Stimulated activated CD4-positive, alpha-beta T cell treated with anti-CD3 and anti-CD28 coated beads, TNF-alpha, amount 100 ng/mL, for 48 hours (primary cell): ENCODE measurements around the gene TCEA2.

Source experiments
- DNase-seq, 3 donors: peaks; one replicate each; pipeline ENCODE4 v3.0.0-alpha.2; 2020; ENCODE audit warnings: low read depth in 3 of 3

TCEA2 gene

DNA sequence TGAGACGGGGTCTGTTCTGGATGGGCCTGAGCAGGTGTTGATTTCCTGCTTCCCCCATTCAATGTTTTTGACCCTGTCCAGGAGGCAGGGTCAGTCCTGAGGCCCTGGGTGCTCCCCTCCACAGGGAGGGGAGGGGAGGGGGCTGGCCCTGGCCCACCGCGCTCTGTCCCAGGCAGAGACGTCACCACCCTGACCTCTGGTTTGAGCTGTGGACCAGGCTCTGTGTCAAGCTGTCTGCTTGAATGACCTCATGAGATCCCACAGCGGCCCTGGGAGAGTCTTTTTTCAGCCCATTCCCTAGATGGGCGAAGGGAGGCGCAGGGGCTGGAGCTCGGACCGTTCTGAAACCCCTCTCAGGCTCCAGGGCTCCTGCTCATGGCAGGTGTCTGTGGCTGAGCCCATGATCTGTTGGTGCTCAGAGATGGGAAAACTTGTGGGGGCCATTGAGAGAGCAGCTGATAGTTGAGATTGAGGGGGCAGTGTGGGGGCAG lies 30.1 kb downstream of the TCEA2 start:
- no peak for DNase-seq

DNA sequence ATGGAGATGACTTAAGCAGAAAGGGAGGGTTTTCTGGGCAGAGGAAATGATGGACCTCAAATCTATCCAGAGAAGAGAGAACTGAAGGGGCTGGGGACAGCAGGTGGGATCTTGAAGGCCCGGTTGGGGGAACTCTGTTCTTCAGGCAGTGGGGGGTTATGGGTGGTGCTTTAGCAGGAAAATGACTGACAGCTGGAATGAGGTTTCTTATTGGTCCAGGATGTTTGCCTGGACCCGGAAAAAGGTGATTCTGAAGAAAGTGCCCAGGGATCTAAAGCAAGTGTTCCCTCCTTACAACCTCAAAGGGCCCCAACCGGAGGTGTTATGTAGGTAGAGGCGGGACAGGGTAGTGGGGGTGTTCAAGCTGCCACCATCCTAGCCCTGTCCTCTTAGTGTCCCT lies 32.5 kb downstream of the TCEA2 start:
- no peak for DNase-seq

DNA sequence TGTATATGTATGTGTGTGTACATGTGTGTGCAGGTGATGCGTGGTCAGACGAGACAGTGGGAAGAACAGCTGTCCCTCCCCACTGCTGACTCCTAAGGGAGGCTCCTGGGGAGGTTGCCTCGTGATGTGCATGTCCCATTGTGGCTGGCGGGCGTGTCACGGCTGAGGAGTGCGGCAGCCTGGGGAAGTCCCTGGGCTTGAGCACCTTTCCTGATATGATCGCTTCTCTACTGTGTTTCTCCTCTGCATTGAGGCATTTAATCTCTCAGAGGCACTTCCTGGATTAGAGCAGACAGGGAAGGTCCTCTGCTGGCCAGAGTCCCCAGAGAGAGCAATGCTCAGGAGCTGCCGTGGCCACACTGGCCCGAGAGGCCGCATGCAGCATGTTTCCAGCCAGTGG lies 32.9 kb downstream of the TCEA2 start:
- DNase-seq: no peak

DNA sequence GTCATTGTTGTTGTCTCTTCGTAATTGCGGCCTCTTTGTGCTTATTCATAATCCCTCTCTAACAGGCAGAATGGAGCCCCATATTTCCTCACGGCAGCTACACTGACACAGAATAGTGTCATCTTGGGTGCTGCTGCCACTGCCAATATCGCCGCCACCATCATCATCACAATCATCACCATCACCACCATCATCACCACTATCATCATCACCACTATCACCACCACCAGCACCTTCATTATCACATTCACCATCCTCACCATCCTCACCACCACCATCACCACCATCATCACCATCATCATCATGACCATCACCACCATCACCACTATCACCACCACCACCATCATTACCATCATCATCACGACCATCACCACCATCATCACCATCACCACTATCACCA lies 33.5 kb downstream of the TCEA2 start:
- no peak for DNase-seq

DNA sequence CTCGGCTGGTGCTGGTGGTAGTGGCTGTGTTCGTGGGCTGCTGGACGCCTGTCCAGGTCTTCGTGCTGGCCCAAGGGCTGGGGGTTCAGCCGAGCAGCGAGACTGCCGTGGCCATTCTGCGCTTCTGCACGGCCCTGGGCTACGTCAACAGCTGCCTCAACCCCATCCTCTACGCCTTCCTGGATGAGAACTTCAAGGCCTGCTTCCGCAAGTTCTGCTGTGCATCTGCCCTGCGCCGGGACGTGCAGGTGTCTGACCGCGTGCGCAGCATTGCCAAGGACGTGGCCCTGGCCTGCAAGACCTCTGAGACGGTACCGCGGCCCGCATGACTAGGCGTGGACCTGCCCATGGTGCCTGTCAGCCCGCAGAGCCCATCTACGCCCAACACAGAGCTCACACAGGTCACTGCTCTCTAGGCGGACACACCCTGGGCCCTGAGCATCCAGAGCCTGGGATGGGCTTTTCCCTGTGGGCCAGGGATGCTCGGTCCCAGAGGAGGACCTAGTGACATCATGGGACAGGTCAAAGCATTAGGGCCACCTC lies 35.5 kb downstream of the TCEA2 start:
- DNase-seq: no peak

DNA sequence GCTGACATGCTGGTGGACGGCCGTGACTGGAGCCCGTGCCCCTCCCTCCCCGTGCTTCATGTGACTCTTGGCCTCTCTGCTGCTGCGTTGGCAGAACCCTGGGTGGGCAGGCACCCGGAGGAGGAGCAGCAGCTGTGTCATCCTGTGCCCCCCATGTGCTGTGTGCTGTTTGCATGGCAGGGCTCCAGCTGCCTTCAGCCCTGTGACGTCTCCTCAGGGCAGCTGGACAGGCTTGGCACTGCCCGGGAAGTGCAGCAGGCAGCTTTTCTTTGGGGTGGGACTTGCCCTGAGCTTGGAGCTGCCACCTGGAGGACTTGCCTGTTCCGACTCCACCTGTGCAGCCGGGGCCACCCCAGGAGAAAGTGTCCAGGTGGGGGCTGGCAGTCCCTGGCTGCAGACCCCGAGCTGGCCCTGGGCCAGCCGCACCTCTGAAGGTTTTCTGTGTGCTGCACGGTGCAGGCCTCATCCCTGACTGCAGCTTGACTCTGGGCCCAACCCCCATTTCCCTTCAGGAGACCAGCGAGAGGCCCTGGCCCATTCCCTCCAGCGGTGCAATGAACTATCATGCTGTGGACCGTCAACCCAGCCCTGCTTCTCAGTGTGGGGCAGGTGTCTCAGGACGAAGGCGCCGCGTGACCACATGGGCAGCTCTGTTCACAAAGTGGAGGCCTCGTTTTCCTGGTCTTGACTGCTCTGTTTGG lies 36.2 kb downstream of the TCEA2 start:
- DNase-seq: no peak

DNA sequence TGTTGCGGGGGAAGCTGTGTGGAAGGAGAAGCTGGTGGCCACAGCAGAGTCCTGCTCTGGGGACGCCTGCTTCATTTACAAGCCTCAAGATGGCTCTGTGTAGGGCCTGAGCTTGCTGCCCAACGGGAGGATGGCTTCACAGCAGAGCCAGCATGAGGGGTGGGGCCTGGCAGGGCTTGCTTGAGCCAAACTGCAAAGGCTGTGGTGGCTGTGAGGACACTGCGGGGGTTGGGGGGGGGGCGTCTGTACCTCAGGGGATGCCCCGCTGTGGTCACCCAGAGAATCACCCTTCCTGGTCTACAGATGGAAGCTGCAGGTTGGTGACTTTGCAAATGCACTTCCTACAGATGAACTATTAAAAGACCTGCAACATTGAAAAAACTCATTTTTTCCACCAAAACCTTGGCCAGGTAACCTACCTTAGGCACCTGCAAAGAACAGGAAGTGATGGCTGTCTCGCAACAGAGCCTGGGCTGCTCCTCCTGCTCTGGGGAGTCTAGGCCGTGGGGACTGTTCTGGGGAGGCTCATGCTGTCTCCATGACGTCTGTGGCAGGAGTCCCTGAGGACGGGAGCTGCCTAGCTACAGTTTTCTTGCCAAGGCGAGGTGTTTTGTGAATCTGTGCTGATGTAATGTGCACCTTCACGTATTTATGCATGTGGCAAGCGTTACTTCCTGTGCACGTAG lies 37.0 kb downstream of the TCEA2 start:
- DNase-seq: no peak

DNA sequence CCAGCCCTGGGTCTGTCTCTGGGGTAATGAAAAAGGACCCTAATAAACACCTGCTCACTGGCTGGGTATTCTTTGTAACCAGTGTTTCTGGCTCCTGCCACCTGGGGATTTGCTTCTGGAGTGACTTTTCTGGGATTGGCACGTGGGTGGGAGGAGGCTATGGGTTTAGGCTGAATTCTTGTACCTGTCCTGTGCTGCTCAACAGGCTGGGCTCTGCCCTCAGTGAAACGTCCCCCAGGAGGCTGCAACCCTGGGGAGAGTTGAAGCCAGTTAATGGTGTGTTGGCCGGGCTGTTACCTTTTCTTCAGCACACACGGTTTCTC lies 37.5 kb downstream of the TCEA2 start:
- no peak for DNase-seq

DNA sequence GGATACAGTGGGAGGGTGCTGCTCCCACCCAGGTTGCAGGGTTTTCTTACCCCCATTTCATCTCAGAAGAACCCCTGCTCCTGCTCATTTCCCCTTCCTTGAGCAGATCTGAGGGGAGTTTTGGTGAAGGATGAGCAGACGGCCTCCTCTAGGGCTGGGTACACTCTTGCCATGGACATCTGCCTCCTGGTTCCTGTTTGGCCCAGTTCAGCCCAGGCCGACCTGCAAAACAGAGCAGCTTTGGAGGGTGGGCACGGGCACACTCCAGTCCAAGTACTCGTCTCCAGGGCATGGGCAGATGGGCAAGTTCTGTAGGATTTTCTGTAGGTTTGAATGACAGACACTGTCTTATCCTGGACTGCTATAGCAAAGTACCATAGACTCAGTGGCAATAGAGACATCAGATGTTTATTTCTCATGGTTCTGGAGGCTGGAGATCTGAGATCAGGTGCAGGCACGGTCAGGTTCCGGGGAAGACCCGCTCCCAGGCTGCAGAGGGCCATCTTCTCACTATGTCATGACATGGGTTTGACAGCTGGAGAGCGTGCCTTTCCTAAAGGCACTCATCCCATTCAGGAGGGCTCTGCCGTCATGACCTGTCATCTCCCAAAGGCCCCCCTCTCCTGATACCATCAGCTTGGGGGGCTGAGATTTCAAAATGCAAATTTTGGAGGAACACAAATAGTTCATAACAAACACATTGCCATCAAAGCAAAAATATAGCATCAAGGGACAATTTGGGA lies 38.1 kb downstream of the TCEA2 start:
- no peak for DNase-seq

DNA sequence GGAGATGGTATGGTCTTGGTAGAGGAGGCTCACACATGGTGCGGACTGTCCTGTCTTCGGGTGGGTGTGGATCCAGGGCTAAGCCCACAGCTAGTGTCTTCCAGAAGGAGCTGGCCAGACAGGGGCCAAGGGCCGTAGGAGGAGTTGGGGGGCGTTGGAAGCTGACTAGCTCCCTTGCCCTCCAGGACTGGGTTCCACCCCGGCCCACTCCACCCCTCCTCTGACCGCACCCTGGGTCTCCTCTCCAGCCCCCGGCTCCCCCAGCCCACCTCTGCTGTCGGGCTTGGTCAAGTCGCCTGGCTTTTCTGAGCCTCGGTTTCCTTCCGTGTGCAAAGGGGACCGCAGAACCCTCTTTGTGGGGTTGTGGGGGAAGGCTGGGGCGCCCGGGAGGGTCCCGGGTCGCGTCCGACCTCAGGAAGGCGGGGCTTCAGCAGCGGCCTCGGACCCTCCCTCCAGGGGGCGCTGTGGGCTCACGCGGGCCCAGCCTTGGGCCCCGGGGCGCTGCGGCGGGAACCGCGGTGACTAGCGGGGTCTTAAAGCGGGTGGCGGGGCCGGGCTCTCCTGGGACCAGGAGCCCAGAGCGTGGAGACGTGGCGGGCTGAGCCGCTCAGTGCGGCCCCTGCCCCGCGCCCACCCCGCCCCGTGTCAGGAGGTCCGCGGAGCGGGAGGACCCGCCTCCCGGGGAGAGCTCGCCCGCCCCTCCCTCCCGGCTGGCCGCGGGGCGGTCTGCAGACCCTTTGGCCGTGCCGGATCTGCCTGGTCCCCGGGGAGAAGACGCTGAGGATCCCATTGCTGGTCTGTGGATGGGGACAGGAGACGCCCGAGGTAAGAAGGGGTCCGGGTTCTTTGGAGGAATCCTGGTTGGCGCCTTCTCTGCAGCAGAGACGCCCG lies 39.0 kb downstream of the TCEA2 start:
- peak in 2 of 3 donors; percentile 59 to 70 for DNase-seq

DNA sequence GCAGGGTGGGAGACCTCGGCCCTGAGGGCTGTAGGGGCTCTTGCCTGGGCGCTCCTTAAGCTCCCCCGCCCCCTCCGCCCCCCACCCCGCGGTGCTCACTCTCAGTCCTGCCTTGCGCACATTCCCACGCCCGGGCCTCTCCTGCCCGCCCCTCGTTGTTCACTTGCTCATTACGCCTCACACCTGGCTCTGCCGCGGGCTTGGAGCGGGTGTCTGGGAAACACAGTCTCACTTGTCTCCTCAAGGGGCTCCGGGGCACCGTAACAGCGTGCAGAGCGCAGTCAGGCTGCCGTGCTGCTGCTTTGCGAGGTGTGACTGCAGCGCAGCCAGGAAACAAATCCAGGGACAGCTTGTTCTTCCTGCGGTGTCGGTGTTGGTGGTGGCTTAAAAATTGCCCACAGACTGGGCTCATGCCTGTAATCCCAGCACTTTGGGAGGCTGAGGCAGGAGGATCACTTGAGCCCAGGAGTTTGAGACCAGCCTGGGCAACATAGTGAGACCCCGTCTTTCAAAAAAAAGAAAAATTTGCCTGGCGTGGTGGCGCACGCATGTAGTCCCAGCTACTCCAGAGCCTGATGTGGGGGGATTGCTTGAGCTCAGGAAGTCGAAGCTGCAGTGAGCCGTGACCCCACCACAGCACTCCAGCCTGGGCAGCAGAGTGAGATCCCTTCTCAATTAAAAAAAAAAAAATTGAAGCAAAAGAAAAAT lies 39.8 kb downstream of the TCEA2 start:
- no peak for DNase-seq

DNA sequence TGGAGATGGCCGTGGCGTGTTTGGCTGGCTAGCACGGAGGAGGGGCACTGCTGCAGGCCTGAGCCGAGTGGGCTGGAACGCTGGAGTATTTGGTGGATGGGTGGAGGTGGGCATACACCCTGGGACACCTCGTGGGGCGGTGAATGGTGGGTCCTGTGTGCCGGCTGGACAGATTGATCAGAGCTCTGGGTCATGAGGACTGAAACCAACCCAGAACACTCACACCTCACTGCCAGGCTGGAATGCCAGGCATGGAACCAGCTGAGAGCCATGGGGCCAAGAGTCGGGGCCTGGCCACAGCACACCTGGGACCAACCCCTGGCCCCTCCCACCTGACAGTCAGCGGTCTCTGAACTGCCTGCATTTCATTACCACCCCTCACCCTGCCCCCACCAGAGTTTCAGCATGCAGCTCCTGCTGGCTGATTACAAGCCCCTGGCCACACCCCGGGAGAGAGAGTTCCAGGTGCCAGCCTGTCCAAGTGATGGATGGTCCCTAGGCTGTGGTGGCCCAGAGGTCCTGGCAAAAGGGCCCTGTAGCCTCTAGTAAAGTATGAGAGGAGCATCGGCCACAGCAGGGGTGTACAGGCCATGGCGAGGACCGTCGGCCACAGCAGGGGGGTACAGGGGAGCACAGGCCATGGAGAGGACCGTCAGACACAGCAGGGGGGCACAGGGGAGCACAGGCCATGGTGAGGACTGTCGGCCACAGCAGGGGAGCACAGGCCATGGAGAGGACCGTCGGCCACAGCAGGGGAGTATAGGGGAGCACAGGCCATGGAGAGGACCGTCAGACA lies 41.1 kb downstream of the TCEA2 start:
- no peak for DNase-seq

DNA sequence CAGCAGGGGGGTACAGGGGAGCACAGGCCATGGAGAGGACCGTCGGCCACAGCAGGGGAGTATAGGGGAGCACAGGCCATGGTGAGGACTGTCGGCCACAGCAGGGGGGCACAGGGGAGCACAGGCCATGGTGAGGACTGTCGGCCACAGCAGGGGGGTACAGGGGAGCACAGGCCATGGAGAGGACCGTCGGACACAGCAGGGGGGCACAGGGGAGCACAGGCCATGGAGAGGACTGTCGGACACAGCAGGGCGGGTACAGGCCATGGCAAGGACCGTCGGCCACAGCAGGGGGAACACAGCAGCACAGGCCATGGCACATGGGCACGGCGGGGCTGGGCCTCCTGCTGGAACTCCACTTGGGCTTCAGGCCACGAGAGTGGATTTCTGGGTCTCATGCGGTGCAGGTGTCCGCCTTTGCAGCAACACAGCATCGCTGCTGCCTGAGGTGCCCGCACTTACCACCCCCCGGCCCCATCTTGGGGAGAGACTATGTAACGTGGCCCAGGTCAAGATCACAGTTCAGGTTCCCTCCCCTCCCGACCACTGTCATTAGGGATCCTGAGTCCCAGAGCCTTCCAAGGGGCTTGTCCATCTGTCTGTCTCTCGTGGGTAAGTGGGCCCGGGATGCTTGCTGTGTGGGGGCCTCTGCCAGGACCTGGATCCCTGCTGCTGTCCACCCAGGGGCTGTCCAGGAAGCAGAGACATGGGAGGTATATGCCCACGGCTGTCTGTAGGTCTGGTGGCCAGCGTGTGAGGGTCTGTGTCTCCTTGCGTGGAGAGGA lies 41.9 kb downstream of the TCEA2 start:
- no peak for DNase-seq

DNA sequence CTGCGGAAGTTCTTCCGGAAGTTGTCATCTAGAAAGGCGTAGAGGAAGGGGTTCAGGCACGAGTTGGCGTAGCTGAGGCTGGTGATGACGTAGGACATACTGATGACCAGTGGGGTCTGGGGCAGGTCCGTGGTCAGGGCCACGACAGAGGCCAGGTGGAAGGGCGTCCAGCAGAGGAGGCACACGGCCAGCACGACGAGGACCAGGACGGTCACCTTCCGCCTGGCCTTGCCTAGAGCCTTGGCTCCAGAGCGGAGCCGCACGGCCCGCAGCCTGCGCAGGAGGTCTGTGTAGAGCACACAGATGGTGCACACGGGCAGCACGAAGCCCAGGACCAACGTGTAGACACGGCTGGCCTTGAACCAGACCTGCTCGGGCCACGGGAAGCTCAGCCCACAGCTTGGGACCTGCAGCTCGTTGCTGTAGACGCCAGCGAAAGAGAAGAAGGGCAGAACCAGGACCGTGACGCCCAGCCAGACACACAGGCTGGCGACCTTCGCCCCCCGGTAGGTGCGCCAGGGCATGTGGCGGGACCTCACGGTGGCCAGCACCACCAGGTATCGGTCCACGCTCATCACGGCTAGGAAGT lies 42.9 kb downstream of the TCEA2 start:
- DNase-seq: no peak

DNA sequence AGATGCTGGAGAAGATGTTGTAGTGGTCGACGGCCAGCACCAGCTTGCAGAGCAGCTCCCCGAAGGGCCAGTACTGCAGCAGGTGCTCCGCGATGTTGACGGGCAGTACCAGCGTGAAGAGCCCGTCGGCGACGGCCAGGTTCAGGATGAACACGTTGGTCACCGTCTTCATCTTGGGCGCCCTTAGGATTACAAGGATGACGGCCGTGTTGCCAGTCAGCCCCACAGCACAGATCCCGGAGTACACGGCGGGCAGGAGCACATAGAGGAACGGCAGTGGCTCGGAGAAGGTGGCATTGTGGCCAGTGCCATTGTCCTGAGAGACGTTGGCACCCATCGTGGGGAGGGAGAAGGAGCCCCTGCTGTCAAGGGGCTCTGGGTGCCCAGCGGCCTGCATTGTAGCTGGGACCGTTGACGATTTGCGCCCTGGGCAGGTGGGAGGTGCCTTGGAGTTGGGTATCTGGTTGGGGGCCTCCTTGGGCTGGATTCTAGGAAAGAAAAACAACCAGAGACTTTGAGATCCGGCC lies 43.5 kb downstream of the TCEA2 start:
- no peak for DNase-seq

DNA sequence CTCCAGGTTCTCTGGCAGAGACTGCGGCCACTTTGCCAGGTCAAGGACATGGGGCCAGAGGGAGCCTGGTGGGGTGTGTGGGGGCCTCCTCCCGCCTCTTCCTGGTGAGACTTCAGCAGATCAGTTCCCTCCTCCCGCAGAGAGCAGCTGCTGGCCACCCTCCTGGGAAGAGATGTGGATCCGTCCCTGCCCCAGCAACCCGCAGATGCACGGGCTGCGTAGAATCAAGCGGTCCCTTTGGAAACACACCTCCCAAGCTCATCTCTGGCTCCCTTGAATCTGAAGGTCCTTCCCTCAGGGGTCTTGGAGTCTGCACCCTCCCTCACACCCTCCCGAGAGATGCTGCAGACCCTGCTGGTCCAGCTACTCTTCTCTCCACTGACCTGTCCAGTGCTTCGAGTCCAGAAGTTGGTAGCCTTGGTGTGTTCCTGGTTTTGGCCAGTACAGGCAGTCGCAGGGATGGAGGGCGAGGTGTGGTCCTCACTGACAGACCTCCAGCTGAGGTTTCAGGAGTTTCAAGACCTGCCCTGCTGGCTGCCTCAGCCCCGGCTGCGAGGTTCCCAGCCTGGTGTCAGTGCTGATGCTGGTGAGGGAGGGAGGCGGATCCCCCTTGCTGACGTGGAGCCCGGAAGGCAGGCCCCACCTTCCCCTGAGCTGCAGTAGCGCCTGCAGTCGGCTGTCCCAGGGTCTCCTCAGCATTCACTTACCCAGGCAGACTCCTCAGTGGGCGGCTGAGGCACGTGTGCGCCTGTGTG lies 44.2 kb downstream of the TCEA2 start, which contains the start of gene NPBWR2:
Gene NPBWR2, minus strand, starts transcription at position 585 of the 755 bp plus-strand sequence. CDS start 734 bp downstream, outside the sequence.
- no peak for DNase-seq

DNA sequence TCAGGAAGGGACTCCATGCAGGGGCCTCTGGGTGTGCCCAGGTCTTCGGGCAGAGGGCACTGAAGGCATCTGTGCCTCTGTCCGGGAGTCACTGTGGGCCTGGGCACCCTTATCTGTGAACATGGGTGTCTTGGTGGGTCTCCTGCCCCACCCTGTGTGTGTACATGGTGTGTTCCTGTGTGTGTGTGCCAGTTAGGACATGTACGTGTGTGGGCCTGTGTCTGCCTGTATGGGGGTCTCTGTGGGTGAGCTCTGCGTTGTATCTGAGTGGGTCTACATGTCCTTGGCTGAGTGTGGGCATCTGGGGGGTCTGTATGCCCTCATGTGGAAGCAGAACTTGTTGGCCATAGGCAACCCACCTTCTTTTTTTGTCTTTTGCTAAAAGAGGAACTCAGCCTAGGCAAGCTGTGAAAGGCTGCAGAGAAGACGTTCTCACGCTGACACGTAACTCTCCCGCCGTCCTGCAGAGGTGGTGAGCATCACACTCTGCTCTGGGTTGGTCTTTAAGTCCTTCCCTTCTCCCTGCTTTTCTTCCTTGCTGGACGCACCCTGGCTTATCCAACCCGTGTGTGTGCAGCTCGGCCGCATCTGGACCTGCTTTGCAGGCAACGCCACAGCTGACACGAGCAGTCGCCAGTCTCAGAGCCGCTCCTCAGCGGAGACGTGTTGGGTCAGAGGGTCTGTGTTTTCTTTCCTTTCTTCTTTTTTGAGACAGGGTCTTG lies 44.9 kb downstream of the TCEA2 start:
- DNase-seq: no peak
